Measurements from ENCODE around the gene OR5D14.

- TF ChIP-seq ATF2 (CRISPR knock-in tag; IDR thresholded peaks at IDR 0.05) = no peak
- no peak for TF ChIP-seq CC2D1A (IDR thresholded peaks at IDR 0.05)
- no peak for TF ChIP-seq TEAD4 (IDR thresholded peaks at IDR 0.05; ENCODE audit: low read length)
- TF ChIP-seq TEAD4 (CRISPR knock-in tag; IDR thresholded peaks at IDR 0.05; ENCODE audit: borderline replicate concordance) = no peak
- TF ChIP-seq NFE2L1 (tag; IDR thresholded peaks at IDR 0.05; ENCODE audit: borderline replicate concordance, low read depth) = no peak
- TF ChIP-seq NFATC3 (IDR thresholded peaks at IDR 0.05) = no peak
- TF ChIP-seq CTCF (IDR thresholded peaks at IDR 0.05 in 2 of 3, conservative IDR thresholded peaks at IDR 0.05 in 1 of 3; ENCODE audit: insufficient read depth in 2 of 3, low read depth in 1 of 3, low read length in 3 of 3) = no peak
- TF ChIP-seq HNRNPLL (IDR thresholded peaks at IDR 0.05; ENCODE audit: low read depth, low read length, poor library complexity, severe bottlenecking) = no peak
- no peak for TF ChIP-seq E2F1 (CRISPR knock-in tag; IDR thresholded peaks at IDR 0.05)
Measured at GRCh38 chr11:55826919-55827318, 31.6 kb downstream of the OR5D14 start, which contains the start of gene OR5L2.

Measured in K562 (cell line).